Measurements from ENCODE around the gene PTGDR2. TPM values are rescaled to one million over a fixed set of nuclear protein-coding genes. Genes with fewer than 3 reads are reported as not detected.

Gene PTGDR2
- 0.10 TPM for polyA plus RNA-seq (2013, experiment 1 of 2)
- polyA plus RNA-seq (2013, experiment 2 of 2): 0.13 TPM

GRCh38 chr11:60855726-60856633 lies at the start of gene PTGDR2:
PTGDR2 (minus strand) TSS chr11:60855950; CDS start chr11:60853722, 2,228 bp downstream.
- 89% methylated on average over 13 of the region's 14 CpGs for WGBS
- Histone ChIP-seq H3K36me3 (ENCODE audit: insufficient read depth, low read length) (peaks cover 7% of the 10 kb centered on the region), H3K4me3 (ENCODE audit: low read length) (no peak within 1 kb of the TSS), H3K4me1 (ENCODE audit: insufficient read depth, low read length) (0 out of 2 replicates have a peak, but pooled peaks cover 9% of the 10 kb centered on the region), H3K27ac (ENCODE audit: low read depth, low read length) (no peak within 1 kb of the TSS), H3K9me3 (ENCODE audit: insufficient read depth, low read depth, low read length) (no peaks in the 10 kb centered on the region), H3K9ac (ENCODE audit: low read depth, low read length) (no peak within 1 kb of the TSS), H3K27me3 (ENCODE audit: insufficient read depth, low read length) (peaks cover 33% of the 10 kb centered on the region)

DNA sequence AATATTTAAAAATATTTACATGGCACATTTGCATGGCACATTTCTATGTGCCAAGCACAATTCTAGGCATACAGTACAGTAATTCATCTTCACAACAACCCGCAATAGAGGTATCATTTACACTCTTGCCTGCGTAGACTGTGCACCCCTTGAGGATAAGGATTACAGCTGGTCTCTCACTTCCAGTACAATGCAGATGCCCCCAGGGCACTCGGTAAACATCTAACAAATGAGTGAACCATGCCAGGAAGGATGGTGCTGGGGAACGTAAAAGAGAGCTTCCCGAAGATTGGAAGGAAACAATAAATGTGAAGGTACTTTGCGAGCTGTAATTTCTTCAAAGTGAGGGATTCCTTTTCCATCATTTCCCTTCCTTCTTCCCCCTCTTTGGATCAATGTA lies 49.3 kb upstream of the PTGDR2 start:
- WGBS: 76% methylated on average over 5 of the region's 6 CpGs
- H3K27ac ChIP-seq (ENCODE audit: low read depth, low read length): no peak overlapping the region
- peak overlapping the region; percentile 93 for H3K9ac ChIP-seq (ENCODE audit: low read depth, low read length)
- H3K4me3 ChIP-seq (ENCODE audit: low read length): peak overlapping the region; percentile 95
- H3K27me3 ChIP-seq (ENCODE audit: insufficient read depth, low read length): peaks cover 19% of the 10 kb centered on the region; the same call in 1 of the 2 replicates
- no peaks in the 10 kb centered on the region for H3K9me3 ChIP-seq (ENCODE audit: insufficient read depth, low read depth, low read length)
- H3K4me1 ChIP-seq (ENCODE audit: insufficient read depth, low read length): peaks cover 8% of the 10 kb centered on the region
- peaks cover 45% of the 10 kb centered on the region for H3K36me3 ChIP-seq (ENCODE audit: insufficient read depth, low read length)

DNA sequence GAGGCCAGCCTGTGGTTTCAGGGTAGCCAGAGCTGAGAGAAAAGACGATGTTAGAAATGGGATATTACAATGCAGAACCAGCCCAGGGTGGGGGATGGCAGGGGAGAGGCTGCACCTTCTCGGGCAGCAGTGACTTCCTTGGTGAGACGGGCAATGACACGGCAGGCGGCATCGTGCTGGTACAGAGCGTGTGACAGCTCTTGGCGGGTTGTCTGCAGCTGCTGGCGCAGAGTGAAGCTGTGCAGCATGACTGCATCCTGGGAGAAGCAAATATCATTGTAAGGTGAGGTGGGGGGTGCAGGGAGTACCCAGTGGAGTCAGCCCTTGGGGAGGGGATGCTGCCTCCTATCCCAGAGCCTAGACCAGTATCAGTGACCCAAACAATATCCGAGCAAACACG lies 46.9 kb upstream of the PTGDR2 start:
- peaks cover 68% of the 10 kb centered on the region for H3K36me3 ChIP-seq (ENCODE audit: insufficient read depth, low read length)
- H3K9ac ChIP-seq (ENCODE audit: low read depth, low read length): no peak overlapping the region
- no peak overlapping the region for H3K27ac ChIP-seq (ENCODE audit: low read depth, low read length)

GRCh38 chr11:60900673-60901404 lies 45.1 kb upstream of the PTGDR2 start:
- Histone ChIP-seq H3K36me3 (ENCODE audit: insufficient read depth, low read length) (peaks cover 86% of the 10 kb centered on the region), H3K4me3 (ENCODE audit: low read length) (no peak overlapping the region), H3K9me3 (ENCODE audit: insufficient read depth, low read depth, low read length) (no peaks in the 10 kb centered on the region), H3K27ac (ENCODE audit: low read depth, low read length) (no peak overlapping the region), H3K27me3 (ENCODE audit: insufficient read depth, low read length) (no peaks in the 10 kb centered on the region), H3K9ac (ENCODE audit: low read depth, low read length) (no peak overlapping the region), H3K4me1 (ENCODE audit: insufficient read depth, low read length) (peaks cover 8% of the 10 kb centered on the region)
- WGBS: 94% methylated on average over 13 of the region's 13 CpGs

More for the DNA sequence above, 46.9 kb upstream of the PTGDR2 start:
- WGBS: 97% methylated on average over 11 of the region's 11 CpGs
- Histone ChIP-seq H3K4me1 (ENCODE audit: insufficient read depth, low read length) (peaks cover 8% of the 10 kb centered on the region), H3K27me3 (ENCODE audit: insufficient read depth, low read length) (peaks cover under 1% of the 10 kb centered on the region; the same call in 1 of the 2 replicates), H3K9me3 (ENCODE audit: insufficient read depth, low read depth, low read length) (no peaks in the 10 kb centered on the region), H3K4me3 (ENCODE audit: low read length) (no peak overlapping the region)

- H3K9me3 ChIP-seq (ENCODE audit: insufficient read depth, low read depth, low read length): no peaks in the 10 kb centered on the region
- peaks cover 94% of the 10 kb centered on the region for H3K36me3 ChIP-seq (ENCODE audit: insufficient read depth, low read length)
Observed at GRCh38 chr11:60899977-60900376, 44.2 kb upstream of the PTGDR2 start.

GRCh38 chr11:60899046-60899936 lies 43.5 kb upstream of the PTGDR2 start:
- Histone ChIP-seq H3K9me3 (ENCODE audit: insufficient read depth, low read depth, low read length) (no peaks in the 10 kb centered on the region), H3K4me1 (ENCODE audit: insufficient read depth, low read length) (no peaks in the 10 kb centered on the region), H3K27me3 (ENCODE audit: insufficient read depth, low read length) (no peaks in the 10 kb centered on the region), H3K27ac (ENCODE audit: low read depth, low read length) (no peak overlapping the region; the same call in 1 of the 2 replicates), H3K36me3 (ENCODE audit: insufficient read depth, low read length) (peaks cover 99% of the 10 kb centered on the region), H3K9ac (ENCODE audit: low read depth, low read length) (no peak overlapping the region), H3K4me3 (ENCODE audit: low read length) (no peak overlapping the region)
- 64% methylated on average over 10 of the region's 12 CpGs for WGBS

More at GRCh38 chr11:60899977-60900376, 44.2 kb upstream of the PTGDR2 start:
- Histone ChIP-seq H3K9ac (ENCODE audit: low read depth, low read length) (no peak overlapping the region), H3K4me1 (ENCODE audit: insufficient read depth, low read length) (peaks cover 3% of the 10 kb centered on the region), H3K4me3 (ENCODE audit: low read length) (no peak overlapping the region), H3K27me3 (ENCODE audit: insufficient read depth, low read length) (no peaks in the 10 kb centered on the region), H3K27ac (ENCODE audit: low read depth, low read length) (no peak overlapping the region)
- 75% methylated on average over 3 of the region's 4 CpGs for WGBS

- Histone ChIP-seq H3K27me3 (ENCODE audit: insufficient read depth, low read length) (no peaks in the 10 kb centered on the region), H3K4me3 (ENCODE audit: low read length) (no peak overlapping the region), H3K36me3 (ENCODE audit: insufficient read depth, low read length) (peaks cover 98% of the 10 kb centered on the region), H3K9ac (ENCODE audit: low read depth, low read length) (no peak overlapping the region), H3K9me3 (ENCODE audit: insufficient read depth, low read depth, low read length) (no peaks in the 10 kb centered on the region), H3K4me1 (ENCODE audit: insufficient read depth, low read length) (no peaks in the 10 kb centered on the region), H3K27ac (ENCODE audit: low read depth, low read length) (no peak overlapping the region)
- WGBS: 94% methylated on average over 4 of the region's 4 CpGs
Observed at GRCh38 chr11:60897496-60897895, 41.7 kb upstream of the PTGDR2 start.

GRCh38 chr11:60895687-60896086 lies 39.9 kb upstream of the PTGDR2 start:
- peaks cover 96% of the 10 kb centered on the region for H3K36me3 ChIP-seq (ENCODE audit: insufficient read depth, low read length)
- no peaks in the 10 kb centered on the region for H3K9me3 ChIP-seq (ENCODE audit: insufficient read depth, low read depth, low read length)
- no peak overlapping the region for H3K27ac ChIP-seq (ENCODE audit: low read depth, low read length)
- no peaks in the 10 kb centered on the region for H3K27me3 ChIP-seq (ENCODE audit: insufficient read depth, low read length)
- H3K9ac ChIP-seq (ENCODE audit: low read depth, low read length): no peak overlapping the region
- H3K4me1 ChIP-seq (ENCODE audit: insufficient read depth, low read length): no peaks in the 10 kb centered on the region
- WGBS: 99% methylated on average over 4 of the region's 5 CpGs
- H3K4me3 ChIP-seq (ENCODE audit: low read length): no peak overlapping the region

GRCh38 chr11:60891103-60891741 lies 35.5 kb upstream of the PTGDR2 start:
- 97% methylated on average over 7 of the region's 7 CpGs for WGBS
- no peaks in the 10 kb centered on the region for H3K9me3 ChIP-seq (ENCODE audit: insufficient read depth, low read depth, low read length)
- no peaks in the 10 kb centered on the region for H3K27me3 ChIP-seq (ENCODE audit: insufficient read depth, low read length)
- H3K9ac ChIP-seq (ENCODE audit: low read depth, low read length): no peak overlapping the region
- no peak overlapping the region for H3K27ac ChIP-seq (ENCODE audit: low read depth, low read length)
- peaks cover 65% of the 10 kb centered on the region for H3K36me3 ChIP-seq (ENCODE audit: insufficient read depth, low read length)
- H3K4me1 ChIP-seq (ENCODE audit: insufficient read depth, low read length): no peaks in the 10 kb centered on the region
- no peak overlapping the region for H3K4me3 ChIP-seq (ENCODE audit: low read length)

DNA sequence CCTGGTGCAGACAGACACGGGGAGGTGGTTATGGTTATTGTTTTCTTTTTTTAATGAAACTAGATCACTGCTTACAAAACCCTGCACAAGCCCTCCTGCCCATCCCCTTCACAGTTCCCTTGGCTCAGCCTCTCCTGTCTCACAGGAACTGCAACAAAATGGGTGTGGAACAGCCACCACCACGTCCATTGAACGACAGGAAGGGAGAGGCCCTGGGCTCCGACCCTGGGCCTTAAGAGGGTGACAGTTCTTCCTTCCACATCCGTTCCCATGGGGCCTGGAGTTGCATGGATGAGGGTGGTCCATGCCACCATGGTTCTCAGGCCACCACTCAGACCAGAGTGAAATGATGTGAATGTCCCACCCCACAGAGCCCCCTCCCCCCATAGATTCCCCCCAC lies 34.9 kb upstream of the PTGDR2 start:
- Histone ChIP-seq H3K27me3 (ENCODE audit: insufficient read depth, low read length) (no peaks in the 10 kb centered on the region), H3K4me1 (ENCODE audit: insufficient read depth, low read length) (no peaks in the 10 kb centered on the region), H3K9ac (ENCODE audit: low read depth, low read length) (no peak overlapping the region), H3K9me3 (ENCODE audit: insufficient read depth, low read depth, low read length) (no peaks in the 10 kb centered on the region), H3K27ac (ENCODE audit: low read depth, low read length) (no peak overlapping the region), H3K36me3 (ENCODE audit: insufficient read depth, low read length) (peaks cover 60% of the 10 kb centered on the region), H3K4me3 (ENCODE audit: low read length) (no peak overlapping the region)
- 94% methylated on average over 4 of the region's 5 CpGs for WGBS

Measured in HUES64 (cell line).